Measurements from ENCODE around the gene SNIP1. TPM values are rescaled to one million over a fixed set of nuclear protein-coding genes. Genes with fewer than 3 reads are reported as not detected.
"Not testable (repeated sequence)": the region's sequence is repeated elsewhere in the genome, so short reads cannot be mapped to it uniquely, and the experiment has no call there.

Gene SNIP1
- total RNA-seq, 1 donor from 2014 or later = 13.9 TPM

DNA sequence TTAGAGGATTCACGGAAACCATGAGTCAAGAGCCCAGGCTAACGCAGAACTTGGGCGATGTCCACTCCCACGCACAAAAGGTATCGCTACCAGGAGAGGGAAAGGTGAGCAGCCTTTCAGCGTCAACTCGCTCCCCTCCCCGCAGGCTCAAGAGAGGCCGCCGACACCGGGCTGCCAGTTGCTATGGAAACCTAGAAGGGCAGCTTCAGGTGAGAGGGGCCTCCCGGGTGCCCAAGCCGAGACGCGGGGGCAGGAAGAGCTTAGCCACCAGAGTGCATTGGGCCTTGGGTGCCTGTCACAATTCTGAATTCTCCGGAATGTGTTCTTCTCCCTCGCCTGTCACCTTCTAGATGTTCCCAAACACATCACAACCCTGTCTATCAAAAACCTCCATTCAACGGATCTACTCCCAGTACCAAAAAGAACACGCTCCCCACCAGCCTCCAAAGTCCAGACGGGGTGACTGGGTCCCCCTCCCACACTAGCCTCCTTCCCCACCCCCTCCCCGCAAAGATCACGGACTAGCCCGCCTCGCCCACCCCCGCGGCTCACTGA, 40.2 kb downstream of the SNIP1 start:
- TF ChIP-seq, protein P1, sequence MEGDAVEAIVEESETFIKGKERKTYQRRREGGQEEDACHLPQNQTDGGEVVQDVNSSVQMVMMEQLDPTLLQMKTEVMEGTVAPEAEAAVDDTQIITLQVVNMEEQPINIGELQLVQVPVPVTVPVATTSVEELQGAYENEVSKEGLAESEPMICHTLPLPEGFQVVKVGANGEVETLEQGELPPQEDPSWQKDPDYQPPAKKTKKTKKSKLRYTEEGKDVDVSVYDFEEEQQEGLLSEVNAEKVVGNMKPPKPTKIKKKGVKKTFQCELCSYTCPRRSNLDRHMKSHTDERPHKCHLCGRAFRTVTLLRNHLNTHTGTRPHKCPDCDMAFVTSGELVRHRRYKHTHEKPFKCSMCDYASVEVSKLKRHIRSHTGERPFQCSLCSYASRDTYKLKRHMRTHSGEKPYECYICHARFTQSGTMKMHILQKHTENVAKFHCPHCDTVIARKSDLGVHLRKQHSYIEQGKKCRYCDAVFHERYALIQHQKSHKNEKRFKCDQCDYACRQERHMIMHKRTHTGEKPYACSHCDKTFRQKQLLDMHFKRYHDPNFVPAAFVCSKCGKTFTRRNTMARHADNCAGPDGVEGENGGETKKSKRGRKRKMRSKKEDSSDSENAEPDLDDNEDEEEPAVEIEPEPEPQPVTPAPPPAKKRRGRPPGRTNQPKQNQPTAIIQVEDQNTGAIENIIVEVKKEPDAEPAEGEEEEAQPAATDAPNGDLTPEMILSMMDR (IDR thresholded peaks at IDR 0.05) = no peak
- intact Hi-C loops (cut with DNase I) = no loop called here
- Histone ChIP-seq H3K27me3 (ENCODE audit: low read depth) (no peaks in the 10 kb centered on the region), H3K4me1 (peaks cover 19% of the 10 kb centered on the region), H3K36me3 (peaks cover 41% of the 10 kb centered on the region), H3K9me3 (no peaks in the 10 kb centered on the region), H3K27ac (peak overlapping the region; percentile 92), H3K4me3 (peak overlapping the region; percentile 77)
- DNase-seq (peak; percentile 64), ATAC-seq (peak; percentile 52 to 68)

DNA sequence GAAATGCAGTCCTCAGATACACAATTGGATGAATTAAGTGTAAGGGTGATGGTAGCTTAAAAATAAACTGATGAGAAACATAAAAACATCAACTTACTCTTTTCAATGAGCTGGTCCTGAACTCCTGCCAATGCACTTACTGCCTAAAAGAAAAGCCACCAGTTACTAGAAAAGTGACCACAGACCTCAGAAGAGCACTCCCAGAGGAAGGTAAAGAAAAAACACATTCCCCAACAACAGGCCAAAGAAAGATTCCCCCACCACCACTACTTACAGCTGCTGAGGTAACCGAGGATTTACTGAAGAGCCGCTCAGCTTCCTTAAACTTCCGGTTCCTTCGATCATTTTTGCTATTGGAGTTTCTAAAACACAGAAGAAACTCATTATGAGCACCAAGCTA, 44.9 kb downstream of the SNIP1 start:
- H3K4me3 ChIP-seq = no peak overlapping the region
- peaks cover 14% of the 10 kb centered on the region for H3K4me1 ChIP-seq
- ATAC-seq (no peak), DNase-seq (no peak)
- no peaks in the 10 kb centered on the region for H3K27me3 ChIP-seq (ENCODE audit: low read depth)
- H3K9me3 ChIP-seq = no peaks in the 10 kb centered on the region
- peaks cover 83% of the 10 kb centered on the region for H3K36me3 ChIP-seq
- H3K27ac ChIP-seq = no peak overlapping the region
- TF ChIP-seq, protein P1 (IDR thresholded peaks at IDR 0.05) = no peak
- intact Hi-C loops (cut with DNase I) = no loop called here

DNA sequence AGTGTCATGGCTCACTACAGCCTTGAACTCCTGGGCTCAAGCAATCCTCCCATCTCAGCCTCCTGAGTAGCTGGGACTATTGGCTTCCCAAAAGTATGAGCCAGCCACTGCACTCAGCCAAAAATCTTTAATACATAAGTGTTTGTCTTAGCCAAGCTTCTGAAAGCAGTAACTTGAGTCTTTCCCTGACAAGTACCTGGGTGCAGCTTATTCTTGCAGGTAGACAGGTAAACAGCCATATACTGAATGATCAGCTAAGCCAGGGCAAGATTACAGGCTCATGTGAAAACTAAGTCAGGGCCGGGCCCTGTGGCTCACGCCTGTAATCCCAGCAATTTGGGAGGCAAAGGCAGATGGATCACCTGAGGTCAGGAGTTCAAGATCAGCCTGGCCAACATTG, 47.4 kb downstream of the SNIP1 start:
- no peaks in the 10 kb centered on the region for H3K9me3 ChIP-seq
- no peaks in the 10 kb centered on the region for H3K27me3 ChIP-seq (ENCODE audit: low read depth)
- H3K4me1 ChIP-seq = no peaks in the 10 kb centered on the region
- intact Hi-C loops (cut with DNase I) = no loop called here
- TF ChIP-seq, protein P1 (IDR thresholded peaks at IDR 0.05) = no peak
- DNase-seq = no peak
- peaks cover 90% of the 10 kb centered on the region for H3K36me3 ChIP-seq
- no peak overlapping the region for H3K27ac ChIP-seq
- peak; percentile 59 to 75 for ATAC-seq
- H3K4me3 ChIP-seq = no peak overlapping the region

DNA sequence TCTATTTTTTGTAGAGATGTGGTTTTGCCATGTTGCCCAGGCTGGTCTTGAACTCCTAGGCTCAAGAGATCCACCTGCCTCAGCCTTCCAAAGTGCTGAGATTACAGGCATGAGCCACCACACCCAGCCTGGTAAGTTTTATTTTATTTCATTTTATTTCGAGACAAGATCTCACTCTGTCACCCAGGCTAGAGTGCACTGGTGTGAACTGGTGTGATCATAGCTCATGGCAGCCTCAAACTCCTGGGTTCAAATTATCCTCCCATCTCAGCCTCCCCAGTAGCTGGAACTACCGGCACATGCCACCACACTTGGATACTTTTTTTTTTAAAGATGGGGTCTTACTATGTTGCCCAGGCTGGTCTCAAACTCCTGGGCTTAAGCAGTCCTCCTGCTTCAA, 51.3 kb downstream of the SNIP1 start:
- H3K4me3 ChIP-seq; intact Hi-C loops (cut with DNase I); ATAC-seq; DNase-seq; H3K27ac ChIP-seq; H3K9me3 ChIP-seq; H3K27me3 ChIP-seq (ENCODE audit: low read depth): not testable (repeated sequence)
- Histone ChIP-seq H3K4me1 (peaks cover 21% of the 10 kb centered on the region), H3K36me3 (peaks cover 92% of the 10 kb centered on the region)

DNA sequence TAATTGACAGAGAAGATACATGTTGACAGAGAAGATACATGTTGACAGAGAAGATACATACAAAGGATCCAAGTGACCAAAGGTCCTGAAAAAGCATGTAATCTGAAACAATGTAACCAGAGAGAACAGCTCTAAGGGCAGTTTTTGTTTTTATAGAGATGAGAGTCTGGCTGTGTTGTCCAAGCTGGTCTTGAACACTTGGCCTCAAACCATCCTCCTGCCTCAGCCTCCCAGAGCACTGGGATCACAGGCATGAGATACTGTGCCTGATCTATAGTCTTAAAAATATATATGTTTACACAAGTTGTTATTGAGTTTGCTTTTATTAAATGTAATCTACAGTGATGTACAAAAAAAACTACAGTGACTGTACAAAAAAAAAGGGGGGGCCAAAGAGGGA, 52.0 kb downstream of the SNIP1 start:
- Histone ChIP-seq H3K9me3 (no peaks in the 10 kb centered on the region), H3K27me3 (ENCODE audit: low read depth) (no peaks in the 10 kb centered on the region), H3K36me3 (peaks cover 92% of the 10 kb centered on the region), H3K4me1 (peaks cover 21% of the 10 kb centered on the region), H3K4me3 (no peak overlapping the region), H3K27ac (no peak overlapping the region)
- intact Hi-C loops (cut with DNase I) = no loop called here
- ATAC-seq = no peak
- DNase-seq = no peak
- TF ChIP-seq, protein P1 (IDR thresholded peaks at IDR 0.05) = no peak

DNA sequence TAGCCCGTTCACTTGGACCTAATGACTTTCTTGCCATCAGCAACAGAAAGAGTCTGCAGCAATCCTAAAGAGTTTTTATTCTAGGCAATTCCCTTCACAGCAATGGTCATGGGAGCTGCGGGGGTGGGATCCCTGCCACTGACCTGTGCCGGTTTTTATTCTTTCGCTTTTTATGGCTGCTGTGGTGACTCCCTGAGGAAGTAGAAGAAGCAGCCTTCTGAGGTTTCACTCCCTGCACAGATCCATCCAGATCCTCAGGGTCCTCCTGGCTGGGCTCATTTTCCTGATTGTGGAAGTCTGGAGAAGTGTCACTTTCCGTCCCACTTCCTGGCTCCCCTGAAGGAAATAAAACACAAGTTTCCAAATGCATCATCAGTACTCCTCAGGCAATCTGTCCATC, 52.4 kb downstream of the SNIP1 start:
- DNase-seq = no peak
- H3K9me3 ChIP-seq = no peaks in the 10 kb centered on the region
- peaks cover 90% of the 10 kb centered on the region for H3K36me3 ChIP-seq
- ATAC-seq = no peak
- H3K27me3 ChIP-seq (ENCODE audit: low read depth) = no peaks in the 10 kb centered on the region
- no peak overlapping the region for H3K27ac ChIP-seq
- H3K4me3 ChIP-seq = no peak overlapping the region
- H3K4me1 ChIP-seq = peaks cover 21% of the 10 kb centered on the region
- intact Hi-C loops (cut with DNase I) = no loop called here
- TF ChIP-seq, protein P1 (IDR thresholded peaks at IDR 0.05) = no peak
